GM19035 (cell line): ENCODE results near the gene SAMD4A.
A peak's percentile ranks its signal among the peaks of the same experiment; 100 is the strongest.

Experiments used
- ATAC-seq: cut with Tn5 transposase; IDR thresholded peaks from one replicate; pipeline ENCODE4 v1.9.1; 2021; ENCODE audit not compliant: unreplicated experiment

Gene SAMD4A, protein sequence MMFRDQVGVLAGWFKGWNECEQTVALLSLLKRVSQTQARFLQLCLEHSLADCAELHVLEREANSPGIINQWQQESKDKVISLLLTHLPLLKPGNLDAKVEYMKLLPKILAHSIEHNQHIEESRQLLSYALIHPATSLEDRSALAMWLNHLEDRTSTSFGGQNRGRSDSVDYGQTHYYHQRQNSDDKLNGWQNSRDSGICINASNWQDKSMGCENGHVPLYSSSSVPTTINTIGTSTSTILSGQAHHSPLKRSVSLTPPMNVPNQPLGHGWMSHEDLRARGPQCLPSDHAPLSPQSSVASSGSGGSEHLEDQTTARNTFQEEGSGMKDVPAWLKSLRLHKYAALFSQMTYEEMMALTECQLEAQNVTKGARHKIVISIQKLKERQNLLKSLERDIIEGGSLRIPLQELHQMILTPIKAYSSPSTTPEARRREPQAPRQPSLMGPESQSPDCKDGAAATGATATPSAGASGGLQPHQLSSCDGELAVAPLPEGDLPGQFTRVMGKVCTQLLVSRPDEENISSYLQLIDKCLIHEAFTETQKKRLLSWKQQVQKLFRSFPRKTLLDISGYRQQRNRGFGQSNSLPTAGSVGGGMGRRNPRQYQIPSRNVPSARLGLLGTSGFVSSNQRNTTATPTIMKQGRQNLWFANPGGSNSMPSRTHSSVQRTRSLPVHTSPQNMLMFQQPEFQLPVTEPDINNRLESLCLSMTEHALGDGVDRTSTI

GRCh38 chr14:54566410-54567223 lies at the start of gene SAMD4A:
Gene SAMD4A (plus strand): TSS chr14:54567128. CDS start chr14:54567917, 789 bp downstream.
- peak; percentile 31 for ATAC-seq

- ATAC-seq, result no peak
Observed at GRCh38 chr14:54524410-54524809, 42.5 kb upstream of the SAMD4A start.

- ATAC-seq, result no peak
Observed at GRCh38 chr14:54528973-54529372, 38.0 kb upstream of the SAMD4A start.

DNA sequence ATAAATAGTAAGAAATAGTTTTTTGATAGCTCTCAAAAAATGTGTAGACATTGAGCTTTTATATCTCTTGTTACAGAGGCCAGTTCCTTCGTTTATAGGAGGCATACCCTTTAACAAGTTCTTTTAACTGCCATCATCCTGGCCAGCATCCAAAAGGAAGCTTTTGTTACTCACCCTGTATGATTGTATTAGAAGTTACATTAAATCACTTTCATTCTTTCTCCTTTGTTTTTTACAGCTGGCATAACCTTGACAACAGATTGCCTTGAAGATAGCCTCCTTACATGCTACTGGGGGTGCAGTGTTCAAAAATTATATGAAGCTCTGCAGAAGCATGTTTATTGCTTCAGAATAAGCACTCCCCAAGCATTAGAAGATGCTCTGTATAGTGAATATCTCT lies 37.1 kb upstream of the SAMD4A start:
- no peak for ATAC-seq

DNA sequence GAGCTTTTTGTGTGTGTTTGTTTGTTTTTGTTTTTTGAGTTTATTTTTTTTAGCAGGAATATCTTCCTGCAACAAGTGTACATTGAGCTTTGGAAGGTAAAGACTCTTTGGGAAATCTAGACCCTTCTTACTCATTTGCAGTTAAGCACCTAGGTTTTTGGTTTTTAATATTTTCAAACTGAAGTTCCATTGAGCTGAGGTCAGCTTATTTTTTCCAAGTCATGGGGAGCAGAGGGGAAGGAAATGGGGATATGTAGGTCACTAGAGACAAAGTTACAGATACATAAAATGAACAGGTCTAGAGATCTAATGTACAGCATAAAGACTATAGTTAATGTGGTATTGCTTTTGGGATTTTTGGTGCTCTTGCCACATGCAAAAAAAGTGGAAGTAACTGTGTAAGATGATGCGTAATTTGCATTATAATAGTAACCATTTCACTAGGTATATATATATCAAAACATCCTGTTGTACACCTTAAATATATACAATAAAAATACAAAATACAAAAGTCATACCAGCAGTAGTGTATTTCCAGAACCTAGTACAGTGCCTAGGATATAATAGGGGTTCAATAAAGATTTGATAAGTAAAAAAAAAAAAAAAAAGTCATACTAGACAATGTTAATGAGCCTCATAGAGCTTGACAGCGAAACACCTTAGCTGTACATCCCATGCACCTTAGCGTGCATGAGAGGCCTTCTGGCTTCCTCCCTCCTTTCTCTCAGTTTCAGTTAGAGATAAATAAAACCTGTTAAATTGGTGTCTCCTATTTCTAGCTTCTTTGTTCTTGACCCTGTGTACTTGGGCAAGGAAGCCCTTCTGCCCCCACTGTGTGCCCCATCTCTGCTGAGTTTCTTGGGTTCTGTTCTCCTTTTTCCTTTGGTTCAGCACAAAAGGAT lies 34.6 kb upstream of the SAMD4A start:
- peak; percentile 71 for ATAC-seq

DNA sequence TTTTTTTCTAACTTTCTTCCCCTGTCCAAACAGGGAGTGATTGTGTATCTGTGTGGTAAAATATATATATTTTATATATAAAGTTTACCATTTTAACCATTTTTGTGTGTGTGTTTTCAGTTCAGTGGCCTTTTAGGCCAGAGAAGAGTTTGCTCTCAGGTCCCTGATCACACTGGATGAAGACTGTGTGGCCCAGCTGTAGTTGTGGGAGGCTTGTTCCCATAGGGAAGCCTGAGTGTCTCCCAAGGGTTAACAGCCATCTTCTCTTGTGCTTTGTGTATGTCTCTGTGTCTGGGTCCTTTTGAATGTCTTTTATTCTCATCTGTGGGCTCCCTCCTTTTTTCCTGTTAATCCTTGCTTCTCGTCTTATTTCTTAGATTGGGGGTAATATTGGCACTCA lies 33.8 kb upstream of the SAMD4A start:
- ATAC-seq, result no peak

DNA sequence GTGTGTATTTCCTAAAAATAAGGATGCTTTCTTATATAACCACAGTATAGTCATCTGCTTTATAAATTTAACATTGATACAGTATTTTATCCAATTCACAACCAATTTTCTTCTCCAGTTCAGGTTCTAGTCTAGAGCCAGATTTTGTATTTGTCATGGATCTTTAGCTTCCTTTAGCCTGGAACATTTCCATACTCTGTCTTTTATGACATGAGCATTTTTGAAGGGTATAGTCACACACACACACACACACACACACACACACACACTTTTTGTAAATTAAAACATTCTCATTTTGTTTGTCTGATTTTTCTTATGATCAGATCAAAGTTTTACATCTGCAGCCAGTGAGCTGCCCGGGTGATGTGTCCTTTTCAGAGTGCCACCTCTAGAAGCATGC lies 31.8 kb upstream of the SAMD4A start:
- no peak for ATAC-seq

- no peak for ATAC-seq
Observed at GRCh38 chr14:54535646-54536045, 31.3 kb upstream of the SAMD4A start.

- no peak for ATAC-seq
Observed at GRCh38 chr14:54537651-54538050, 29.3 kb upstream of the SAMD4A start.

GRCh38 chr14:54538055-54538454 lies 28.9 kb upstream of the SAMD4A start:
- no peak for ATAC-seq

DNA sequence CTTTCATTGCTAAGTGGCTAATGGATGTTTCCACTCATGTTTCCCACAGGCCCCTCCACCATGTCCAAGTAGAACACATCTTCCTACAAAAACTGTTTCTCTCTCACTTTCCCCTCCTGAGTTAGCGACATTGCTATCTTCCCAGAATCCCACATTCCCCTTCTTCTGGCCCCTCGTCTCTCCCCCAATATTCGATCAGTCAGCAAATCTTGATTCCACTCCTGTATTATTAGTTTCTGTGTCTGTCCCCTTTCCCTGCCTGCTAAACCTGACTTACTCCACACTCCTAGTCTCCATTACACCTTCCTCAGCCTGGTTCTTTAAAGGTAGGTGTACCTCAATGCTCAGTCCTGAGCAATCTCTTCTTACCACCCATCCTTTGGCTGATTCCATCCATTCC lies 19.3 kb upstream of the SAMD4A start:
- no peak for ATAC-seq

DNA sequence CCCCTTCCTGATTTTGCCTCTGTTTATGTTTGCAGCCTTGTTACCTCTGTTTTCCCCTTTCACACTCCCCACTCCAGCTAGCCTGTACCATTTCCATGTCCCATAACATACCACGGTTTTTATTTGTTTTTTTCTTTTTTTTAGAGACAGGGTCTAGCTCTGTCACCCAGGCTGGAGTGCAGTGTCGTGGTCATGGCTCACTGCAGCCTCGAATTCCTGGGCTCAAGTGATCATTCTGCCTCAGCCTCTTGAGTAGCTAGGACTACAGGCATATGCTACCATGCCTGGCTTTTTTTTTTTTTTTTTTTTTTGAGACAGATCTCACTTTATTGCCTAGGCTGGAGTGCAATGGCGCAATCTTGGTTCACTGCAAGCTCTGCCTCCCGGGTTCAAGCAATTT lies 18.4 kb upstream of the SAMD4A start:
- ATAC-seq, result no peak

GRCh38 chr14:54549862-54550261 lies 17.1 kb upstream of the SAMD4A start:
- ATAC-seq, result no peak

DNA sequence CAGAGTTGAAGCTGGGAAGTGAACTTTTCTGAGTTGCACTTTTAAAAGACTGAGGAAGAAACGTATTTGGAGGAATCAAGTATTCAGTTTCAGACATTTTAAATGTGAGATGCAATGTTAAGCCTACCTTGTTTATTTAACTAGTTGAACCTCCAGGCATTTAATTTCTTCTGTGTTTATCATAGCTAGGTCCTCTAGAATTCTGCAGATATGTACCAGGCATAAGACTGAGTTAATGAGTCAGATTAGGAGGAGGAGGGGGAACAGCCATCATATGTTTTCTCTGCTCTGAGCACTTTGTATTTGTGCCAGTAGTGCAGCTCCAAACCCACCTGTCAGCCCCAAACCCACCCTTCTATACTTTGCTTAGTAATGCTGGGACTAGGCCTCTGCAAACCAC lies 16.4 kb upstream of the SAMD4A start:
- no peak for ATAC-seq

DNA sequence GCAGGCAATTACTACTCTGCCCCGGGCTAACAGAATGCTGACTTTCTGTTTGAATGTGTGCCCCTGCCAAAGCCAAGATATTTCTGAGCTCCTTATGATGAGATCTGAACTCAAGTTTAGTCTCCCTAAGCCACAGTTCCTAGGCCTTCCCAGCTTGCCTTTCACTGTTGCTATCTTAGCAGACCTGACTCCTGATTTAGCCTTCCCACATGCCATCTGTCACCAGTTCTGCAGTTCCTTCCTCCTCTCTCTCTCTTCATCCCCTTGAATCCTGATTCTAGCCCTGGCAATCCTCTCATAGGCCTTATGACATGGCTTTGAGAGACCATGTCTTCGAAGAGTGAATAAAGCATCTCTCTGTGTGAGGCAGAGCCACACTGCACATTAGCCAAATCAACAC lies 12.5 kb upstream of the SAMD4A start:
- no peak for ATAC-seq

DNA sequence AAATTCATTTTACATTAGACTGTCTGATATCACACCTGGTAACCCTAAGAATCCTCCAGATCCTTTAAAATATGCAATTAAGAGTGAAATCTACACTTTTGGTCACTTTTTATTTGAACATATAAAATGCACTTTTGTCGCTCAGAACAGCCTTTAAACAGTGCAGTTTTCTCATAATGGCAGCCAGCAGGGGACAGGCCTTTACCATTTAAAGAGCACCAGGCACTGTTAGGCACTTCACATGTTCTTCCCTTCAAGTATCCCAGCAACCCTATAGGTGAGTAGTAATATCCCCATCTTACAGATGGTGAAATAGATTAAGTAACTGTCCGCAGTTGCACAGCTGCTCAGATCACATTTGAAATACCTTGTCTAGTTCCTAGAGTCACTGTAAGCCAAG lies 11.3 kb upstream of the SAMD4A start:
- ATAC-seq, result no peak

GRCh38 chr14:54556535-54556934 lies 10.4 kb upstream of the SAMD4A start:
- no peak for ATAC-seq

DNA sequence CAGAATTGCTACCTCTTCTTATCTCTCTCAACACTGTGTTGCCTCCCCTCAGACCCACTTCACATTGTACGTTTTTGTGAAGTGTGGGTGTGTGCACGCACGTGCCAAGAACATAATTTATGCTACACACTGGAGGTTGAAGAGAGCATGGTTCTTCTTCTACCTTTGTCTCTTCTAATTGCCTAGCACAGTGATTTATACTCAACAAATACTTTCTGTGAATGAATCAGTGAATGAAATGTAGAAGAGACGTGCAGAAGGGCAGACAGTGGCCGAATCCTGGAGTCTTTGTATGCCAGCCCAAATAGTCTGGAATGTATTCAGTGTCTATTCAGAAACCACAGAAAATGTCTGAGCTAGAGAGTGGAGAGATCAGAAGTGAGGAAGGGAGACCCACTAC lies 4.6 kb upstream of the SAMD4A start:
- ATAC-seq, result no peak

- no peak for ATAC-seq
Observed at GRCh38 chr14:54564071-54564867, 2.7 kb upstream of the SAMD4A start.
